ENCODE data around the gene CBX1.
"Not testable (repeated sequence)": the region's sequence is repeated elsewhere in the genome, so short reads cannot be mapped to it uniquely, and the experiment has no call there.

CBX1 gene

GRCh38 chr17:48123111-48123510, 21.8 kb upstream of the CBX1 start:
- DNase-seq (ENCODE audit: low read depth) = no peak

- no peak for DNase-seq (ENCODE audit: low read depth)
These were observed 21.4 kb upstream of the CBX1 start for GRCh38 chr17:48122665-48123045.

GRCh38 chr17:48121923-48122664, 20.8 kb upstream of the CBX1 start:
- no peak for DNase-seq (ENCODE audit: low read depth)

GRCh38 chr17:48113201-48113676, 12.0 kb upstream of the CBX1 start:
- DNase-seq (ENCODE audit: low read depth) = no peak

GRCh38 chr17:48111937-48112241, 10.6 kb upstream of the CBX1 start:
- no peak for DNase-seq (ENCODE audit: low read depth)

- no peak for DNase-seq (ENCODE audit: low read depth)
These were observed 9.5 kb upstream of the CBX1 start for GRCh38 chr17:48110761-48111160.

- DNase-seq (ENCODE audit: low read depth) = no peak
These were observed 6.1 kb upstream of the CBX1 start, which contains the start of gene SNX11 for GRCh38 chr17:48107137-48108055. Gene SNX11 (plus strand): TSS chr17:48107766. CDS start chr17:48112044, 4,278 bp downstream.

GRCh38 chr17:48106802-48107136, 5.5 kb upstream of the CBX1 start:
- DNase-seq (ENCODE audit: low read depth) = no peak

- no peak for DNase-seq (ENCODE audit: low read depth)
These were observed 3.2 kb upstream of the CBX1 start for GRCh38 chr17:48104440-48104839.

GRCh38 chr17:48102798-48103715, 1.8 kb upstream of the CBX1 start:
- no peak for DNase-seq (ENCODE audit: low read depth)

GRCh38 chr17:48102043-48102750, 919 bp upstream of the CBX1 start:
- DNase-seq (ENCODE audit: low read depth) = no peak

GRCh38 chr17:48100591-48101011, 677 bp downstream of the CBX1 start:
- no peak for DNase-seq (ENCODE audit: low read depth)

GRCh38 chr17:48100160-48100559, 1.1 kb downstream of the CBX1 start:
- DNase-seq (ENCODE audit: low read depth) = peak; percentile 26

GRCh38 chr17:48095611-48096010, 5.7 kb downstream of the CBX1 start:
- no peak for DNase-seq (ENCODE audit: low read depth)

GRCh38 chr17:48093341-48094045, 7.8 kb downstream of the CBX1 start:
- no peak for DNase-seq (ENCODE audit: low read depth)

- no peak for DNase-seq (ENCODE audit: low read depth)
These were observed 16.3 kb downstream of the CBX1 start for GRCh38 chr17:48084932-48085331.

GRCh38 chr17:48081858-48082257, 19.4 kb downstream of the CBX1 start:
- no peak for DNase-seq (ENCODE audit: low read depth)

GRCh38 chr17:48077152-48077551, 24.1 kb downstream of the CBX1 start:
- not testable (repeated sequence) for DNase-seq (ENCODE audit: low read depth)

GRCh38 chr17:48074322-48075081, 26.8 kb downstream of the CBX1 start:
- no peak for DNase-seq (ENCODE audit: low read depth)

GRCh38 chr17:48073566-48074094, 27.6 kb downstream of the CBX1 start:
- DNase-seq (ENCODE audit: low read depth) = not testable (repeated sequence)

All from non-pigmented ciliary epithelial cell (primary cell).